ENCODE data around the gene TRAPPC12. TPM values are rescaled to one million over a fixed set of nuclear protein-coding genes. Genes with fewer than 3 reads are reported as not detected.
A peak's percentile ranks its signal among the peaks of the same experiment; 100 is the strongest.
"Not testable (repeated sequence)": the region's sequence is repeated elsewhere in the genome, so short reads cannot be mapped to it uniquely, and the experiment has no call there.

The TRAPPC12 gene
- total RNA-seq, 6 donors from 2014 or later: 68.1 to 307 (median 91.5) TPM

DNA sequence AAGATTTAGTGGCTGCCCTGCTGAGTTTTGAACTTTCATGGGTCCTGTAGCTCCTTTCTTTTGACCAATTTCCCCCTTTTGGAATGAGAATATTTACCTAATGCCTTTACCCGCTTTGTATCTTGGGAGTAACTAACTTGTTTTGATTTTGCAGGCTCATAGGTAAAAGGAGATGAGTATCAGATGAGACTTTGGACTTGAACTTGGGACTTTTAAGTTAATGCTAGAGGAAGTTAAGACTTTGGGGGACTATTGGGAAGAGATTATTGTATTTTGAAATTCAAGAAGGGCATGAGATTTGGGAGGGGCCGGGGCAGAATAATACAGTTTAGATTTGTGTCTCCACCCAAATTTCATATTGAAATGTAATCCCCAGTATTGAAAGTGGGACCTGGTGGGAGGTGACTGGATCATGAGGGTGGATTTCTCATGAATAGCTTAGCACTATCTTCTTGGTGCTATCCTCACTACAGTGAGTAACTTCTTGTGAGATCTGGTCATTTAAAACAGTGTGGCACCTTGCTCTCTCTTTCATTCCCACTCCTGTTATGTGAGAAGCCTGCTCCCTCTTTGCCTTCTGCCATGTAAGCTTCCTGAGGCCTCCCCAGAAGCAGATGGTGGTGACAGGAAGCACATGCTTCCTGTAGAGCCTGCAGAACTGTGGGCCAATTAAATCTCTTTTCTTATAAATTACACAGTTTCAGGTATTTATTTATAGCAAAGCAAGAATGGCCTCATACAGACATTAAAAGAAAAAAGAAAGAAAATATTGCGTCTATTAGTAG is 133.7 kb downstream of the TRAPPC12 start:
- no peaks in the 10 kb centered on the region for H3K9me3 ChIP-seq
- DNase-seq (no peak), ATAC-seq (ENCODE audit: low FRiP score in 2 of 2) (no peak)
- peaks cover 0 to 9% (median 7%) of the 10 kb centered on the region in 4 donors for H3K4me1 ChIP-seq
- no peak overlapping the region for H3K27ac ChIP-seq
- 95 to 98% methylated on average over 3 of the region's 3 CpGs for WGBS, 2 donors
- H3K4me3 ChIP-seq: no peak overlapping the region
- no peaks in the 10 kb centered on the region for H3K27me3 ChIP-seq
- H3K36me3 ChIP-seq: peaks cover 10 to 41% (median 34%) of the 10 kb centered on the region in 4 donors
- no peak for TF ChIP-seq EP300 (IDR thresholded peaks at IDR 0.05)
- TF ChIP-seq, protein P1, sequence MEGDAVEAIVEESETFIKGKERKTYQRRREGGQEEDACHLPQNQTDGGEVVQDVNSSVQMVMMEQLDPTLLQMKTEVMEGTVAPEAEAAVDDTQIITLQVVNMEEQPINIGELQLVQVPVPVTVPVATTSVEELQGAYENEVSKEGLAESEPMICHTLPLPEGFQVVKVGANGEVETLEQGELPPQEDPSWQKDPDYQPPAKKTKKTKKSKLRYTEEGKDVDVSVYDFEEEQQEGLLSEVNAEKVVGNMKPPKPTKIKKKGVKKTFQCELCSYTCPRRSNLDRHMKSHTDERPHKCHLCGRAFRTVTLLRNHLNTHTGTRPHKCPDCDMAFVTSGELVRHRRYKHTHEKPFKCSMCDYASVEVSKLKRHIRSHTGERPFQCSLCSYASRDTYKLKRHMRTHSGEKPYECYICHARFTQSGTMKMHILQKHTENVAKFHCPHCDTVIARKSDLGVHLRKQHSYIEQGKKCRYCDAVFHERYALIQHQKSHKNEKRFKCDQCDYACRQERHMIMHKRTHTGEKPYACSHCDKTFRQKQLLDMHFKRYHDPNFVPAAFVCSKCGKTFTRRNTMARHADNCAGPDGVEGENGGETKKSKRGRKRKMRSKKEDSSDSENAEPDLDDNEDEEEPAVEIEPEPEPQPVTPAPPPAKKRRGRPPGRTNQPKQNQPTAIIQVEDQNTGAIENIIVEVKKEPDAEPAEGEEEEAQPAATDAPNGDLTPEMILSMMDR (IDR thresholded peaks at IDR 0.05): no peak

DNA sequence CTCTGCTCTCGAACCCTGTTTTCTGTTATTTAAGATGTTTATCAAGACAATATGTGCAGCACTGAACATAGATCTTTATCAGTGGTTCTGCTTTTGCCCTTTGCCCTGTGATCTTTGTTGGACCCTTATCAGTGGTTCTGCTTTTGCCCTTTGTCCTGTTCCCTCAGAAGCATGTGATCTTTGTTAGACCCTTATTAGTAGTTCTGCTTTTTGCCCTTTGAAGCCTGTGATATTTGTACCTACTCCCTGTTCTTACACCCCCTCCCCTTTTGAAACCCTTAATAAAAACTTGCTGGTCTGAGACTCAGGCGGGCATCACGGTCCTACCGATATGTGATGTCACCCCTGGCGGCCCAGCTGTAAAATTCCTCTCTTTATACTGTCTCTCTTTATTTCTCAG is 135.9 kb downstream of the TRAPPC12 start:
- WGBS, 2 donors: 96 to 97% methylated on average over 5 of the region's 5 CpGs
- H3K27ac ChIP-seq; H3K27me3 ChIP-seq; H3K9me3 ChIP-seq; ATAC-seq (ENCODE audit: low FRiP score in 2 of 2); H3K4me3 ChIP-seq; DNase-seq: not testable (repeated sequence)
- peaks cover 10 to 33% (median 29%) of the 10 kb centered on the region in 4 donors for H3K36me3 ChIP-seq
- H3K4me1 ChIP-seq: peaks cover 7 to 17% (median 14%) of the 10 kb centered on the region in 4 donors

DNA sequence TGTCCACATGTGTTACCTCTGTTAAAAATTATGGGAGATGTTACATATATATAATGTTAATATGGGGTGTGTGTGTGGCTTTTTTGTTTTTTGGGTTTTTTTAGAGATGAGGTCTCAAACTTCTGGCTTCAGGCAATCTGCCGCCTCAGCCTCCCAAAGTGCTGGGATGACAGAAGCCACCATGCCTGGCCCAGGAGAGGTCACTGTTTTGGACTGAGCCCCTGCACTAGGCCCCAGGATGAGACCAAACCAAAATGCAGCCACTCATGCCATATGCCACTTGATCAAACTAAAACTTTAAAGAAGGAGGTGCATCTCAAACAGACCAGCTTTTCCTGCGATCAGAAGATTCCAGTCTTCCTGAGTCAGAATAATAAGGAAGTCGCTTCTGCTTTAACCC is 137.3 kb downstream of the TRAPPC12 start:
- no peaks in the 10 kb centered on the region for H3K27me3 ChIP-seq
- no peak overlapping the region for H3K4me3 ChIP-seq
- TF ChIP-seq POLR2A (IDR thresholded peaks at IDR 0.05): no peak
- TF ChIP-seq POLR2AphosphoS5 (IDR thresholded peaks at IDR 0.05): no peak
- TF ChIP-seq, protein P1 (IDR thresholded peaks at IDR 0.05): no peak
- no peak for TF ChIP-seq EP300 (IDR thresholded peaks at IDR 0.05)
- peaks cover 10 to 26% (median 17%) of the 10 kb centered on the region in 4 donors for H3K4me1 ChIP-seq
- no peak overlapping the region for H3K27ac ChIP-seq
- ATAC-seq (ENCODE audit: low FRiP score in 2 of 2) (no peak), DNase-seq (no peak)
- WGBS, 2 donors: 93 to 97% methylated on average over 3 of the region's 3 CpGs
- H3K9me3 ChIP-seq: no peaks in the 10 kb centered on the region
- peaks cover 10 to 19% (median 16%) of the 10 kb centered on the region in 4 donors for H3K36me3 ChIP-seq

DNA sequence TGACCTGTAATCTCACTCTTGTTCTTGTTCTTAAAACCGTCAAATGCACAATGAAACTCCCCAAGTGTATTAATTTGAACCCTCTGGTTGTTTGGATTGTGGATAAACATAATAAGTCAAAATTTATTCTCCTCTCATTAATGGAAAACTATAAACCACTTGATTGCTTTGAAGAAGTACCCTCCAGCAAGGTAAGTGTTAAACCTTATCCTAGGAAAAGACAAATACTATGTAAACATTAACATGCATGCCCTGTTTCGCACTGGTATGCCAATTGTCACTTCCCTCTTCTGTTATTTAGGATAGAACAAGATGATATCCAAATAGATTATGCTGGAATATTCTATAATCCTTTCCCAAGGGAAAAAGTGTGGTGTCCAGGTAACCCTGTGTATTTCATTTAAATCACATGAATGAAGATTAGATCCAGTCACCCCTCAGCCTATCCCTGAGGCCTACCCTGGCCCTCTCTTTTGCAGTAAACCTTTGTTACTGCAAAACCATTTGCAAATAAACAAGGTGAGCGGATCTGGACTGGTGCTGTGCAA is 138.5 kb downstream of the TRAPPC12 start:
- H3K4me3 ChIP-seq: peak overlapping the region; percentile 66 to 88 (median 76)
- H3K36me3 ChIP-seq: peaks cover under 1 to 7% (median 4%) of the 10 kb centered on the region in 4 donors
- peak overlapping the region; percentile 92 to 99 (median 97) for H3K27ac ChIP-seq
- TF ChIP-seq POLR2AphosphoS5 (IDR thresholded peaks at IDR 0.05) (no peak), POLR2A (IDR thresholded peaks at IDR 0.05) (no peak), EP300 (IDR thresholded peaks at IDR 0.05) (no peak)
- TF ChIP-seq, protein P1 (IDR thresholded peaks at IDR 0.05): no peak
- peaks cover 13 to 37% (median 23%) of the 10 kb centered on the region in 4 donors for H3K4me1 ChIP-seq
- DNase-seq: no peak
- 30 to 32% methylated on average over 3 of the region's 3 CpGs for WGBS, 2 donors
- H3K27me3 ChIP-seq: no peaks in the 10 kb centered on the region
- no peak for ATAC-seq (ENCODE audit: low FRiP score in 2 of 2)
- no peaks in the 10 kb centered on the region for H3K9me3 ChIP-seq

DNA sequence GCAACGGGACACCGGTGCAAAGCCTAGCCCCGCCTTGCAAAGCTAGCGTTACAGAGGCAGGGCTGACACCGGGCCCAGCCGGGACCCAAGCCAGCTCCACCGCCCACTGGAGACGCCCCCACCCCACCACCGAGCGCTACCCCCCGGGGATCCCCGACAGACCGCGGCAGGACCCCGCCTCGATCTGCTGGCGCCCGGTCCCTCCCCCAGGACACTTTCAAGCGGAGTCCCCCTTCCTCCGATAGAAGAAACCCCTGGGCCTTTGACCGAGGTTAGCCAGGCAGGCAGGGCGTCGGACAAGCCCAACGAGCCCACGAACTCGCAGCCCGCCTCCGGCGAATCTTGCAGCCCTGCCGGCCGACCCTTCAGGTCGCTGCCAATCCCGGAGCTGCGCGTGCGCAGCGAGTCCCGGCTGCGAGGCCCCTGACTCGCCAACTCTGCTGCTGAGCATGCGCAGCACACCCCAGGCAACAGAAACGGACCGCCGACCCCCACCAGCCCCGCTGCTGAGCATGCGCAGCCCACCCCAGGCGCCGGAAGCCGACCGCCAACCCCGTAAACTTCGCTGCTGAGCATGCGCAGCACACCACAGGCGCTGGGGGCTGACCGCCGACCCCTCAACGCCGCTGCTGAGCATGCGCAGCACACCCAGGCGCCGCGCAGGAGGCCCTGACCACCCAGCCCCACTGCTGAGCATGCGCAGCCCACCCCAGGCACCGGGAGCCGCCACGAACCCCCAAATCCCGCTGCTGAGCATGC is 139.2 kb downstream of the TRAPPC12 start:
- WGBS, 2 donors: 0% methylated on average over 7 to 30 of the region's 67 CpGs
- Histone ChIP-seq H3K9me3 (no peaks in the 10 kb centered on the region), H3K4me1 (peaks cover 18 to 44% (median 29%) of the 10 kb centered on the region in 4 donors), H3K4me3 (peak overlapping the region; percentile 66 to 88 (median 76)), H3K27me3 (no peaks in the 10 kb centered on the region), H3K27ac (peak overlapping the region; percentile 92 to 99 (median 97)), H3K36me3 (peaks cover 0 to under 1% (median 0%) of the 10 kb centered on the region in 4 donors)
- ATAC-seq (ENCODE audit: low FRiP score in 2 of 2) (peak; percentile 94 to 96), DNase-seq (peak; percentile 95 to 98)
- no peak for TF ChIP-seq EP300 (IDR thresholded peaks at IDR 0.05)
- TF ChIP-seq POLR2A (IDR thresholded peaks at IDR 0.05): peak in 2 of 4 donors; percentile 60 to 69
- TF ChIP-seq POLR2AphosphoS5 (IDR thresholded peaks at IDR 0.05): peak; percentile 76 to 79
- TF ChIP-seq, protein P1 (IDR thresholded peaks at IDR 0.05): peak in 1 of 6 experiments; percentile 37
